Astrocyte of the spinal cord (primary cell): ENCODE measurements around the gene SPIRE2.
"Not testable (repeated sequence)": the region's sequence is repeated elsewhere in the genome, so short reads cannot be mapped to it uniquely, and the experiment has no call there.

Experiments used
- DNase-seq: peaks from one replicate; pipeline ENCODE4 v3.0.0; 2011; ENCODE audit warnings: low read depth, low spot score
- H3K4me3 ChIP-seq: 2 replicates; pipeline ENCODE4 v1.5.1; 2011; ENCODE audit warnings: low read depth, mild to moderate bottlenecking, low read length, moderate library complexity
- in situ Hi-C: cut with HindIII; loops from 2 replicates; pipeline ENCODE4 v1.10.0; 2017; ENCODE audit warnings: low sequenced_read_pairs
- TF ChIP-seq, protein P1 (sequence below): IDR thresholded peaks from 2 replicates; pipeline ENCODE4 v1.5.1; 2012; ENCODE audit warnings: low read depth, mild to moderate bottlenecking, low read length, inconsistent platforms

SPIRE2 gene

DNA sequence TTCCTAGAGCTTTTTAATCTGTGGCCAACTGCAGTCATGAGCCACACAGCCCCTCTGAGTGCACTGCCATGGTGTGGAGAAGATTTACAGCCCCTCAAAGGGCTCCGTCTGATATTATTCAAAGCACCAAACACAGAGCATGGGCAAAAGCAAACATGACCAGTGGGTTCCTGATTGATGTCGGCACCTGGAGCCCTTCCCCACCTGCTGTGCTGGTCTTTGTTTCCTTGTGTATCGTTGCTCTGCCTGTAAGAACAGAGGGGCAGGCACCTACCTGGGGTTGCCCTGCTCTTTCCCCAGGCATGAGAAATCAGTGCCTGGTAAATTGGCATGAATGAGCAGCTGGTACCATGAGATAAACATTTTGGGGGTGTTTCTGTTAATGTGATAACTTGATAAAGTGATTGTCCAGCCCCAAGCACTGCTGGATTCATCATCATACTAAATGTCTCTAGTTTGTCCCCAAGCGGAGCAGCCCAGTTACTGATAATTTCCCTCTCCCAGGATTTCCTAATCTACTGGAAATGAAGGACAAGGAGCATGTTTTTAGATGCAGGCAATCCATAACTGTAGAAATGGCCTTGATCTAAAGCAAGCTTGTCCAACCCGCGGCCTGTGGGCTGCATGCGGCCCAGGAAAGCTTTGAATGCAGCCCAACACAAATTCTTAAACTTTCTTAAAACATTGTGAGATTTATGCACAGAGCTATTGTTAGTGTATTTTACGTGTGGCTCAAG lies 5.0 kb upstream of the SPIRE2 start:
- H3K4me3 ChIP-seq: no peak overlapping the region
- TF ChIP-seq, protein P1, sequence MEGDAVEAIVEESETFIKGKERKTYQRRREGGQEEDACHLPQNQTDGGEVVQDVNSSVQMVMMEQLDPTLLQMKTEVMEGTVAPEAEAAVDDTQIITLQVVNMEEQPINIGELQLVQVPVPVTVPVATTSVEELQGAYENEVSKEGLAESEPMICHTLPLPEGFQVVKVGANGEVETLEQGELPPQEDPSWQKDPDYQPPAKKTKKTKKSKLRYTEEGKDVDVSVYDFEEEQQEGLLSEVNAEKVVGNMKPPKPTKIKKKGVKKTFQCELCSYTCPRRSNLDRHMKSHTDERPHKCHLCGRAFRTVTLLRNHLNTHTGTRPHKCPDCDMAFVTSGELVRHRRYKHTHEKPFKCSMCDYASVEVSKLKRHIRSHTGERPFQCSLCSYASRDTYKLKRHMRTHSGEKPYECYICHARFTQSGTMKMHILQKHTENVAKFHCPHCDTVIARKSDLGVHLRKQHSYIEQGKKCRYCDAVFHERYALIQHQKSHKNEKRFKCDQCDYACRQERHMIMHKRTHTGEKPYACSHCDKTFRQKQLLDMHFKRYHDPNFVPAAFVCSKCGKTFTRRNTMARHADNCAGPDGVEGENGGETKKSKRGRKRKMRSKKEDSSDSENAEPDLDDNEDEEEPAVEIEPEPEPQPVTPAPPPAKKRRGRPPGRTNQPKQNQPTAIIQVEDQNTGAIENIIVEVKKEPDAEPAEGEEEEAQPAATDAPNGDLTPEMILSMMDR: no peak
- no peak for DNase-seq
- in situ Hi-C loops: no loop called here

DNA sequence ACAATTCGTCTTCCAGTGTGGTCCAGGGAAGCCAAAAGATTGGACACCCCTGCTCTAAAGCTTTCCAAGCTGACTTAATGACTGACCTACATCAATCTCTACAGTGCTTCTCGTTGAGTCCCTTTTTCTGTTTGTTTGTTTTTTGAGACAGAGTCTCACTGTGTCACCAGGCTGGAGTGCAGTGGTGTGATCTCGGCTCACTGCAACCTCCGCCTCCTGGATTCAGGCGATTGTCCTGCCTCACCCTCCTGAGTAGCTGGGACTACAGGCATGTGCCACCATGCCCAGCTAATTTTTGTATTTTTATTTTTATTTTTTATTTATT lies 4.5 kb upstream of the SPIRE2 start:
- in situ Hi-C loops, DNase-seq, H3K4me3 ChIP-seq: not testable (repeated sequence)

DNA sequence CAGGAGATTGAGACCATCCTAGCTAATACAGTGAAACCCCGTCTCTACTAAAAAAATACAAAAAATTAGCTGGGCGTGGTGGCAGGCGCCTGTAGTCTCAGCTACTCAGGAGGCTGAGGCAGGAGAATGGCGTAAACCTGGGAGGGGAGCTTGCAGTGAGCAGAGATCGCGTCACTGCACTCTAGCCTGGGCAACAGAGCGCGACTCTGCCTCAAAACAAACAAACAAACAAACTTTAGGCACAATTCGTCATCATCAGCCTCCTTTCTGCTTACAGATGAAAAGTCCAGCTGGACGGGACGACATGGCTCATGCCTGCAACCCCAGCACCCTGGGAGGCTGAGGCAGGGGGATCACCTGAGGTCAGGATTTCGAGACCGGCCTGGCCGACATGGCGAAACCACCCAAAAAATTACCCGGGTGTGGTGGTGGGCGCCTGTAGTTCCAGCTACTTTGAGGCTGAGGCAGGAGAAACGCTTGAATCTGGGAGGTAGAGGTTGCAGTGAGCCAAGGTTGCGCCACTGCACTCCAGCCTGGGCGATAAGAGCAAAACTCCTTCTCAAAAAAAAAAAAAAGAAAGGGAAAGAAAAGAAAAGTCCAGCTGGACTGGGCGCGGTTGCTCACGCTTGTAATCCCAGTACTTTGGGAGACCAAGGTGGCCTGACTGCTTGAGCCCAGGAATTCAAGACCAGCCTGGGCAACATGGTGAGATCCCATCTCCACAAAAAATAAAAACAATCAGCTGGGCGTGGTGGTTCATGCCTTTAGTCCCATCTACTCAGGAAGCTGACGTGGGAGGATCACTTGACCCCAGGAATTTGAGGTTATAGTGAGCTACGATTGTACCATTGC lies 1.5 kb upstream of the SPIRE2 start:
- H3K4me3 ChIP-seq: no peak overlapping the region
- TF ChIP-seq, protein P1: no peak
- DNase-seq: no peak
- in situ Hi-C loops: no loop called here

DNA sequence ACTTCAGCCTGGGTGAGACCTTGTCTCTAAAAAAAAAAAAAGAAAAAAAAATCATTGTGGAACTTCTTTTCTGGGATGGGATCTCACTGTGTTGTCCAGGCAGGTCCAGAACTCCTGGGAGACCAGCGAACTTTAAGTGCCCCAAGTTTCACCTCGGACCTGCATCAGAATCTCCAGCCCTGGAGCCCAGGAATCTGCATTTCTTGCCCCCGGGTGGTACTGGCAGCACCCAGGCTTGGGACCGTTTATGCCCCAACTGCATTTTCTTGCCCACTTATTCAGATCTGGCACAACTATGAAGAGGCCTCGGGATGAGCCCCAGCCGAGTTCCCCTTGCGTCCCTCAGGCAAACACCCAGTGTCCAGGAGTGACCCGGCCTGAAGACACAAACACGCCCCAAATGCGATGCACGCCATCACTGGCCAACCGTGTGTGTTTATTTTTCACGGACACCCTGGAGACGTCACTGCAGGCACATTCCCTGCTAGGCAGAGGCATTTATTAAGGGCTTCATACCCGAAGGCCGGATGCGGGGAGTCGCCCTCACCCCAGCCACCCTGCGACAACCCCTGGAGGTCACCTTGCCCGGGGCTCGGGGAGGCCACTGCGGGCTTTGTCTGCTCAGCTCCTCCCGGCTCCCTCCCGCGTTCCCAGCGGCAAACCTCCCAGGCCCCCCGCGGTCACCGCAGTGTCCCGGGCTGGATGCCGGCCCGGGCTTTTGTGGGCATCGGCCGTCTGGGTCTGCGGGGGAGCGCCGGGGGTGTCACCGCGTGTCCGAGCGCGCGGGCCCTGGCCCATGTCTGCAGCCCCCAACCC lies 684 bp upstream of the SPIRE2 start:
- peak overlapping the region; percentile 44 for H3K4me3 ChIP-seq
- in situ Hi-C loops: no loop called here
- TF ChIP-seq, protein P1: no peak
- peak; percentile 51 for DNase-seq

DNA sequence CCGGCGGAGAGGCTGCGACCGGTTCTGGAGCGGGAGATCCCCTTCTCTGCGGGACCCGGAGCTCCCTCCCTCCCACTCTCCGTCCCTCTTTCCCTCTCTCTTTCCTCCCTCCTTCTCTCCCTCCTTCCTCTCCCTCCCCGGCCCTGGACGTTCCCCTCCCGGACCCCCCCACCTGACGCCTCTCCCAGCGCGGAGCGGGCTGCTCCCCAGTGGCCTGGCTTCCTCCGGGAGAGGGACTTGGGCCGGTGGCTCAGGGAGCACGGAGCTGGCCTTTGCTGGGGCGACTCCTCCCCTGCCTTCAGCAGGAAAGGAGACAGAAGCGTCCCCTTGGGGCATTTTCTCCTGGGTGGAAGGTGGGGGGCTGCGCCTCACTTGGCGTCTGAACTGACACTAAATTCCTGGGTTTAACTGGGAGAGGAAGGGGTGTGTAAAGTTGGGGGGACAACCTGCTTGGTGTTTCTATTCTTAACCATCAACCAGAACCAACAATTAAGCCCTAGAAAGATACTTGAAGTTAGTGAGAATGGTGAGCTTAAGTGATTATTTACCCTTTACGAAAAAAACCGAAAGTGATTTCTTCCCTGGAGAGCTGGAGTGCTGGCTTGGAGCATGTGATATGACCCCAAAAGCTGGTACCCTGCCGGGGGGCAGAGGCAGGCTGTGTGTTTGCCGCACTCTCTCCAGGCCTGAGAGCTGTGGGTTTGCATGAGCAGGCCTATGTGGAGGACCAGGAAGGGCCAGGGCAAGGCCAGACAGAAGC lies 775 bp downstream of the SPIRE2 start:
- H3K4me3 ChIP-seq: peak overlapping the region; percentile 43
- DNase-seq: no peak

DNA sequence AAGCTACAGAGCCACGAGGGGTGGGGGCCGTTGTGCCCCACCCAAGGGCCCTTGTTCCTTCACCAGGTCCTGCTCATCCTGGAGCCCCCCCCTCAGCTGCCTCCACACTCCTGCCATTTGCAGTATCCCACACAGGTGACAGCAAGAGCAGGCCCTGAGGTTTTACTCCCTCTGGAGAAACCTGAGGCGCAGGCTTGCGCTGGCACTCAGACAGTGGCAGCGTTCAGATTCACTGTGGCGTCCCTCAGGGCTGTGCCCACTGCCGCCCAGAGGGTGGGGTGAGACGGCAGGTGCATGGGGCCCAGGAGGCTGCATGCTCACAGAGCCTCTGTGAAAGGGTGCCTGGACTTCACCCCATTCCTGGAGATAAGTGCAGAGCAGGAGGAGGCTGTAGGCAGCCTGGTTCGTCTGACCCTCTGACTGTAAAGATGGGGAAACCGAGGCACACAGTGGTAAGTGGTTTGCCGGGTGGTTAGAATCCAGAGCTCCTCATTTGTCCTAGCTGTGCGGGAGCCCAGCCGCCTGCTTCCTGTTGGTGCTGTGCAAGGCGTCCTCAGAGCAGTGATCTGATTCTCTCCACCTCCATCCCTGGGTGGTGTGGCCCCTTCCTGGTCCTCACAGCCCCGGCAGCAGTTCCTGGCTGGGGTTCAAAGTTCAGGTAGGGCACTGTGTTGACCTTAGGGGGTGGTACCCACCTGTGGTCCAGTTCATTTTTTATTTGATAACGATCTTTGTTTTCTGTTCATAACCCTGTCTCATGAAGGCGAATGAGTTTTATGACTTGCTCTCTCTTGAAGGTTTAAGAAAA lies 1.6 kb downstream of the SPIRE2 start:
- no peak for DNase-seq
- TF ChIP-seq, protein P1: no peak
- in situ Hi-C loops: no loop called here
- H3K4me3 ChIP-seq: no peak overlapping the region

More for the DNA sequence above, 775 bp downstream of the SPIRE2 start:
- TF ChIP-seq, protein P1: no peak
- in situ Hi-C loops: no loop called here
